Stimulated activated CD8-positive, alpha-beta memory T cell treated with anti-CD3 and anti-CD28 coated beads, Interleukin-15, amount 100 ng/mL, for 48 hours (primary cell): ENCODE data around the gene TSACC.
A peak's percentile ranks its signal among the peaks of the same experiment; 100 is the strongest.

Experiments used
- DNase-seq, 2 donors: peaks; one replicate each; pipeline ENCODE4 v3.0.0-alpha.2; 2020; ENCODE audit warnings: low read depth in 2 of 2

Gene TSACC

DNA sequence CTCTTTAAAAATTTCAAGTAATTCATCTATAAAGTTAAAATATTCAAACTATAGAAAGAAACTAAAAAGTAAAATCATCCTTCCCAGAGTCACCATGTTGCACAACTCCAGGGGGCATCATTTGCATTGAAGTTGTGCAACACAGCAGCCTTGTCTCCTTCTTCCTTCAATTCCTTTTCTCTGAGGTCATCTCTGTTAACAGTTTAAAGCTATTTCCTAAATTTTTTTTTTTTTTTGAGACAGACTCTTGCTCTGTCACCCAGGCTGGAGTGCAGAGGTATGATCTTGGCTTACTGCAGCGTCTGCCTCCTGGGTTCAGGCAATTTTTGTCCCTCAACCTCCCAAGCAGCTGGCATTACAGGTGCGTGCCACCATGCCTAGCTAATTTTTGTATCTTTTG lies 37.8 kb downstream of the TSACC start:
- no peak for DNase-seq

DNA sequence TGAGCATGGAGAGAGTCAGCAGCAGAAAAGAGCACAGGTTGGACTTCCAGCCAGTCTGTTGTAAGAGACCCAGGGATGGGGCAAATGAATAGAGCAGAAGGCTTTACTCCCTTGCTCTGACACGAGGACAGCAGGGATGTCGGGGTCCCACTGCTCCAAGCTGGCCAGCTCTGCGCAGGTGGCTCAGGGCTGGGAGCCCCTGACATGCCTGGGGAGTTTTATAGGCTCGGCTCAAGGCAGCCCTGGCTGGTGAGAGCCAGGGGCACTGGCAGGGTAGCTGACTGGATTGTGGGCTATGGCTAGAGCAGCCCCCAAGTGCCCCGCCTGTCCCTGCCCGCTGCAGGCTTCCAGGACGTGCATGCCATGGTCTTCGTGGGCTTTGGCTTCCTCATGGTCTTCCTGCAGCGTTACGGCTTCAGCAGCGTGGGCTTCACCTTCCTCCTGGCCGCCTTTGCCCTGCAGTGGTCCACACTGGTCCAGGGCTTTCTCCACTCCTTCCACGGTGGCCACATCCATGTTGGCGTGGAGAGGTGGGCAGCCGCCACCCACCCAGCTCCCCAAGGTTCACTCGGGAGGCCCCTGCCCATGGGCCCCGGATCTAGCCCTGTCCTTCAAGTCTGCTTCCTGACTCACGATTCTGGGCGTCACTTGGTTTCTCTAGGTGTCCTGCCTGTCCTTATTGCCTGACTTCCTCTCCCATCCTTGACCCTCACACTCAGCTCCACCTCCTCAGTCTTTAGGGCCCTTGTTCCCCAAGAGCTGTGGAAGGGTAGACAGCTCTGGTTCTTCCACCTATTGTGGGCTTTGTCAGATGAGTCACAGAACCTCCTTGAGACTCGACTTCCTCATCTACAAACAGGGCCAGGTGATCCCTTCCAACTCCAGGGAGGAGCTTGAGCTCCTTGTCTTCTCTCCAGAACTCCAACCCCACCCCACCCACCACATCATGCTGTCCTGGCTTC lies 38.9 kb downstream of the TSACC start:
- DNase-seq: no peak

DNA sequence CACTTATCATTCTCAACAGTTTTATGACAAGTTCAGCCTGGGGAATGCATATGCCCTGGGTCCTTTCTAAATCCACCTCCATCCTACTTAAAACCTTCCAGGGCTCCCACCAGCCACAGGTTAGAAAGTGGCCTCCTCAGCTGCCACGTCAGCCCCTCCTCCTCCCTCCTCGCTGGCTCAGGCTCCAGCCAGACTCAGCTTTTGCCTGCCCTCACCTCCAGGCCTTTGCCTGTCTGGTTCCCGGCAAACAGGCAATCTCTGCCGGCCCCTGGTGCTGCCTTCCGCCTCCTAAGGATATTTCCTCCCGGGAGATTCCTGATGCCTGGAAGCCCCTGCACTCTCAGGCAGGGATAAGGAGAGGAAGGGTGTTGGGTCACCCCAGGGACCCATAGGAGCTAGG lies 40.2 kb downstream of the TSACC start:
- no peak for DNase-seq

DNA sequence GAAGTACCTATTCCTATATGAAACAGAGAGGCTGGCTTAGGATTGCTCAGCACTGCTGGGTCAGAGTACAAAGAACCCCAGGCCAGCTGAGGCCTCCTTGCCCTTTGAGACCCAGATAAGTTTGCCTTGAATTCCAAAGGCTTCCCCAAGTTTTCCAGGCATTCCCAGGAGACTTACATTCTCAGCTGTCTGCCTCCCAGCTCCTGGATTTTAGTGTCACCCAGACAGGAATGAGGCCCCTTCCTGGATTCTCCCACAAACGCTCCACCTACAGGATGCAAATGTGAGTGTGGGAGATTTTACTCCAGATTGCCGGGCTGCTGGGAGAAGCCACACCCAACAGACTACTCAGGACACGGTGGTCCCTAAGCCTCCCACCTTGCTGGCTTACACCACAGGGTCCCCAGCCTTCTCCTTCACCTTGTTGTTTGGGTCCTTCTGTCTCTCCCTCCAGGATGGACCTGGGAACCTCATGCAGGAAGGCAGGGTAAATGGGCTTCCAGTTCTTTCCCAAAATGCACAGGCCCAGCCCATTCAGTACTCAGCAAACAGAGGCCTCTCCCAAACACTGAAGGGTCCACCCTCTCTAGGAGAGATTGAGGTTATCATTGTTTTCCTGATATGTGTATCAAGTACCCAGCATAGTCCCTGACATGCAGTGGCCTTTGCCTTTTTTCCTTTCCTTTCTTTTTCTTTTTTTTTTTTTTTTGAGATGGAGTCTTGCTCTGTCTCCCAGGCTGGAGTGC lies 41.3 kb downstream of the TSACC start:
- no peak for DNase-seq

DNA sequence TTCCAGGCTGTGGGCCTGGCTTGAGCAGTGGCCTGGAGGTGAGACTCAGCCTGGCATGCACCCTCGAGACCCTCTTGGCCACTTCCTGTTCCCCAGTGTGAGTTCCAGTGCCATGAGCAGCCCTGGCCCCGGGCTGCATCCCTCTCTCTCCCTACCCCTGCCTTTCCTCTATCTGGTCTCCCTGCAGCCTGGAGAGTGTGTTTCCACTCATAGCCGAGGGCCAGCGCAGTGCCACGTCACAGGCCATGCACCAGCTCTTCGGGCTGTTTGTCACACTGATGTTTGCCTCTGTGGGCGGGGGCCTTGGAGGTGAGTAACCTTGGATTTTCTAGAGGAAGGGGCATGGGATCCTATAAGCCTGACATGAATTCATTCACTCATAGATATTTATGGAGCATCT lies 44.2 kb downstream of the TSACC start:
- no peak for DNase-seq

DNA sequence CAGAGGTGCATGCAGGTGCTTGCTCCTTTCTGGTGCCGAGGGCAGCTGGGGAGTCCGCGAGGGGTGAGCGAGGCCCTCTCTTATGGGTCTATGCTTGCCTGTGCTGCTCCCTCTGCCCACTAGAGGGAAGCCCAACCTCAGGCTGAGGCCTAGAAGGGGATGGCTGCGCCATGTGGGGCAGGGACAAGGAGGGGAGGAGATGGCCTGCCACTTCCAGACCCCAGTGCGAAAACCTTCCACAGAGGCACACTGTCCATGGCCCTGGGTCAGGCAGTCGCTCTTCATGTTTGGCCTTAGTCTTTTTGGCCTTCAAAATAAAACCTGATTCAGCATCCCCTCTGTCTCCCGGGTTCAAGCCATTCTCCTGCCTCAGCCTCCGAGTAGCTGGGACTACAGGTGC lies 44.7 kb downstream of the TSACC start:
- DNase-seq: peak; percentile 40 to 45

DNA sequence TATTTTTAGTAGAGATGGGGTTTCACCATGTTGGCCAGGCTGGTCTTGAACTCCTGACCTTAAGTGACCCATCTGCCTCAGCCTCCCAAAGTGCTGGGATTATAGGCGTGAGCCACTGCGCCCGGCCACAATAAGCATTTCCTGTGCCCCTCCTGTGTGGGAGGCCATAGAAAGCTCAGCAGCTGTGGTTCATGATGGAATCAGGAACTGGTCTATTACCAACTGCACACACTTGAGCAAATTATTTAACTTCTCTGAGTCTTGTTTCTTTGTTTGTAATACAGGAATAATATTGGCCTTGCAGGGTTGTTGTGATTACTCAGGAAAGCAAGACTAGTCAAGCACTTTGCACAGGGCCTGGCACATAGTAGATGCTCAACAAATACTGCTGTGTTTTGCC lies 45.7 kb downstream of the TSACC start:
- DNase-seq: no peak

DNA sequence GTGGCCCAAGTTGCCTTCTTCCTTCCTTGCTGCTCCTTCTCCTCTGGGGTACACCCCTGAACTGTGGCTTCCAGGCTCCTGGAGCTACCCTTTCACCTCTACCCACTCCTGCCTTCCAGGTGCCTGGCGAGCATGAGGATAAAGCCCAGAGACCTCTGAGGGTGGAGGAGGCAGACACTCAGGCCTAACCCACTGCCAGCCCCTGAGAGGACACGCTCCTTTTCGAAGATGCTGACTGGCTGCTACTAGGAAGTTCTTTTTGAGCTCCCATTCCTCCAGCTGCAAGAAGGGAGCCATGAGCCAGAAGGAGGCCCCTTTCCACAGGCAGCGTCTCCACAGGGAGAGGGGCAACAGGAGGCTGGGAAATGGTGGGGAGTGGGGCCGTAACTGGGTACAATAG lies 46.3 kb downstream of the TSACC start:
- no peak for DNase-seq

DNA sequence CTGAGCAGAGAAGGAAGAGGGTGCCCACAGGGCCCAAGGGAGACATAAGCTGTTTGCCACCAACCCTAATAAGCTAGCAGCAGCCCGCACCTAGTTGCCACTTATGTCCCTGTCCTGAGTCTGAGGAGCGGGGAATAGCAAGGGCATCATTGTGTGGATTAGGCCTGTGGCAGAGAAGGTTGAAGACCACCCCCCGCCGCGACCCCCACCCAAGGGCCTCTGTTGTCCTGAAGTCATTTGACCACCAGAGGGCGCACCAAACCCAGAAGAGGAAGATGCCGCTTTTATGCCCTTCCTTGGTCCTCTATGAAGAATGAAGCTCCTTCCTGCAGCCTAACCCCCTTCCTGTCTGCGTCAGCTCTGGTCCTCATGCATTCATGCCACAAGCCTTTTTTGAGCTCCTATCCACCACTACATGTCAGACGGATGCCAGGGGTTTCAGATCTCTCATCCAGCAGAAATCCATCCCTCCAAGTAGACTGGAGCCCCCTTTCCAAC lies 47.3 kb downstream of the TSACC start:
- DNase-seq: peak; percentile 42 to 44

DNA sequence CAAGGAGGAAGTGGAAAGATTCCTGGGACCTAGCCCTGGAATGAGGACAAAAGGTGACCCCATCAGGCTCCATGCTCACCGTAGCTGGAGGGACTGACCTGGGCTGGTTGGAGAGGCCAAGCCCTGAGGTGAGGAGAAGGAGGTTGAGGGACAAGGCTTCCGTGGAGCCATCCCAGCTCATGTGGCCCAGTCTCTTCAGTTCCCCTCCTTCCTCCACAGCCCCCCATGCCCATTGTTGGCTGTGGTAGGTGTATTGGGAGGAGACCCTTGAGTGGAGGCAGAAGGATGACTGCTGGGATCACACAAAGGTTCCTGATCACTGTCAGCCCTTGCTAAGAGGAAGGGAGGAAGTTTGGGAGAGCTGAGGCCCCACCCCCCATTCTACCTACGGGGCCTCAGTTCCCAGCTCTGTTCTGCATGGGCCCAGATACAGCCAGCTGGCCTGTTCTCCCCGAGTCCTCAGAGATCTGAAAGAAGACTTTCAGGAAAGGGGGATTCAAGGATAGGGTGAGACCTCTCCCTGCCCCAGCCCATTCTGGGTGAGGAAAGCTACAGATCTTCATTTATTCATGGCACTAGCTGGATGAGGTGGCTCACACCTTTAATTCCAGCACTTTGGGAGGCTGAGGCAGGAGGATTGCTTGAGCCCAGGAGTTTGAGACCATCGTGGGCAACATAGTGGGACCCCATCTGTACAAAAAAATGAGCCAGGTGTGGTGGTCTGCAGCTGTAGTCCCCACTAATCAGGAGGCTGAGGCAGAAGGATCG lies 48.0 kb downstream of the TSACC start:
- DNase-seq: no peak

DNA sequence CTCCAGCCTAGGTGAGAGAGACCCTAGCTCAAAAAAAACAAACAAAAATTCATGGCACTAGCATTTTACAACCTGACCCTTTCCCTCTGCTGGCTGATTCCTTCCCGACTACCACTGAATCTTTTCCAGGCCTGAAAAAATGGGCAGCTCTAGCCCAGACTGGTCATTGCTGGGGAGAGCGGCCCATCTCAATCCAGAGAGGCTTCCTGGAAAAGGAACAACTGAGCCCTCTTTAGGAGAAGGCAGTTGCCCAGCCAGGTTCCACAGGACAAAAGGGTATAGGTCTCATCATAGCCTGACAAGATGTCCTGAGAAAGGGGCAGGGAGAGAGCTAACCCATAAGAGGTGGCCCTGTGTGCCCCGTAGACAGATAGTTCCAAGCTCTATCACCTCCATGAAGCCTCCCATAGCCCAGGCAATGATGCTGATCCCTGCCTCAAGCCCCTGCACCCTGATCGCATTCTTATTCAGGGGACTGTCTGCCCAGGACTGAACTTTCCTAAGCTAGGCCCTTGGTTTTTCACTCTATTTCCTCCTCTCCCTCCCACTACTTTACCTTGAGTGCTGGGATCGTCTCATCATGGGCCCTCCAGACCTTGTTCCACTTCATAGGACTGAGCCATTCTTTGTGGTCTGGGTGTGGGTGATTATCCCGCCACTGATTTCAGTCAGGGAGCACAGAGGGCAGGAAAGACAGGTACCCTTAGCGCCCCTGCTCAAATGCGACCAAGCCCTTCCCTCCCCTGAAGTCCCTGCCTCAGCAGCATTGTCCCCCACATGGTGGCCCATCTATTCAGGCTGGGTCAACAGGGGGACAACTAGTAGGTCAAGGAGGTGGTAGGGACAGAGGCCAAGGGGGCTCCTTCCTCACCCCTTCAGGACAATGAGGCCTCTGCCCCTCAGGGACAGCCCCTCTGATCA lies 48.9 kb downstream of the TSACC start:
- DNase-seq: no peak

DNA sequence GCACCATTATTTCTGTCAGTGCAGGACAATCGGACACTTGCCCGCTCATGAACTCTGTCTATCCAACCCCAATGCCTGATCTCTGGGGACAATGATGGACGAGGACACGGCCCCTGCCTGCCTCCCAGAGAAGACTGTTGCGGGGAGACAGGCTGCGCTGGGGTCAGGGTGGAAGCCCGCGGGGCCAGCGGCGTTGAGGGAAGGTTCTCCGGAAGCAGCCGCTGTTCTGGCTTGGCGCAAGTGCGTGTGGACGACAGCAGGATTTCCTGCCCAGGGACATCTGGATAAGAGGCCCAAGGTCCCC lies 49.5 kb downstream of the TSACC start:
- no peak for DNase-seq

DNA sequence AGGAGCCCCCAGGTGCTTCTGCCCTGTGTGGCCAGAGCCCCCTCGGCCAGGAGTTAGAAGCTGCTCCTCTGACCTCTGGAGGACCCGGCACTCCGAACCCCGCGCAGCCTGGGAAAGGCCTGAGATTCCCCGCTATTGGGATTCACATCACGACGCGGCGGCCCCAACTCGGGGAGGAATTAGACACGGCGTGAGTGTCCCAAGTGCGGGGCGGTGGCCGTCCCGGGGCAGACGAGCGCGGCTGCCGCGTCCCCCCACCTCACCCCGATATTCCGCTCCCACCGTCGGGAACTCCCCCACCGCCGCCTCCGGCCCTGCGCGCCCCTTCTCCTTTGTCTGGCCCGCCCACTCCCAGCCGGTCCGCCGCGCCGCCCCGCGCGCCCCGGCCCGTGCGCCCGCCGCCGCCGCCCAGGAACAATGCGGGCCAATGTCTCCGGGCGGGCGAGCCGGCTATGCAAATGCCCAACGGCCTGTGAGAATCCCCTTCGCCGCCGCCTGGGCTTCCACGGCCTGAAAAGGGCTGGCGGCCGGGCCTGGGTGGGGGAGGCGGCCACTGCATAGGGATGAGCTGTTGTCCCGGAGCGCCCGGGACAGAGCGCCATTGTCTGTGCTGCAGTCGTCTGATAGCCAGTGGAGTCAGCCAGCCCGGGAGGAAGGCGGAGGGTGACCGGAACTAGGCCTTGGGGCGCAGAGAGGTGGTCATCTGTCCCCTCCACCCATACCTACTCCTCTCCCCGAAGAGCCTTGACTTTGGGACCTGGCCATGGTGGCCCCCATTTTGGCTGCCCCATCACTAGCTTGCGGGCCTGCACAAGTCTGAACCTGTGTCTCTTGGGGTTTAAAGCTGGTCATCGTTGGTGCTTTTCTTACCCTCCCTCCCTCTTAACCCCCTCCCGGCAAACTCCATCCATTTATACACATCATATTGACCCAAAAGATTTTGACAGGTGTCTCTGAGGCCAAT lies 50.1 kb downstream of the TSACC start:
- DNase-seq: no peak

DNA sequence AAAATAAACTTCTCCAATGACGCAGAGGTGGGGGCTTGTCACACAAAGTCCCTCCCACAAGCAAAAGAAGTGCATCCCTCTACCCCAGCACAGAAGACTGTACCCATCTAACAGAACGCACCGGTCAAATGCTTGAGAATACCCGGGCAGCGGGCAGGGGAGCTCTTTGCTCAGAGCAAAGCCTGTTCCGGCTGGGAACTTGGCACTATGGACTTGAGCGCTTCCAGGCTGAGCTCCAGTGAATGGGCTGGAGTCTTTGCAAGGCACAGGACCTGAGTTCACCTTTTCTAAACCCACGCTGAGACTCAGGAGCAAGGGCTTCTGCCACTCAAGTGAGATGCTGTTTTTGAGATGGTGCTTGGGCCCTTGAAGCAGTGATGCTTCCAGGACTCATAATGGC lies 51.0 kb downstream of the TSACC start:
- DNase-seq: no peak

DNA sequence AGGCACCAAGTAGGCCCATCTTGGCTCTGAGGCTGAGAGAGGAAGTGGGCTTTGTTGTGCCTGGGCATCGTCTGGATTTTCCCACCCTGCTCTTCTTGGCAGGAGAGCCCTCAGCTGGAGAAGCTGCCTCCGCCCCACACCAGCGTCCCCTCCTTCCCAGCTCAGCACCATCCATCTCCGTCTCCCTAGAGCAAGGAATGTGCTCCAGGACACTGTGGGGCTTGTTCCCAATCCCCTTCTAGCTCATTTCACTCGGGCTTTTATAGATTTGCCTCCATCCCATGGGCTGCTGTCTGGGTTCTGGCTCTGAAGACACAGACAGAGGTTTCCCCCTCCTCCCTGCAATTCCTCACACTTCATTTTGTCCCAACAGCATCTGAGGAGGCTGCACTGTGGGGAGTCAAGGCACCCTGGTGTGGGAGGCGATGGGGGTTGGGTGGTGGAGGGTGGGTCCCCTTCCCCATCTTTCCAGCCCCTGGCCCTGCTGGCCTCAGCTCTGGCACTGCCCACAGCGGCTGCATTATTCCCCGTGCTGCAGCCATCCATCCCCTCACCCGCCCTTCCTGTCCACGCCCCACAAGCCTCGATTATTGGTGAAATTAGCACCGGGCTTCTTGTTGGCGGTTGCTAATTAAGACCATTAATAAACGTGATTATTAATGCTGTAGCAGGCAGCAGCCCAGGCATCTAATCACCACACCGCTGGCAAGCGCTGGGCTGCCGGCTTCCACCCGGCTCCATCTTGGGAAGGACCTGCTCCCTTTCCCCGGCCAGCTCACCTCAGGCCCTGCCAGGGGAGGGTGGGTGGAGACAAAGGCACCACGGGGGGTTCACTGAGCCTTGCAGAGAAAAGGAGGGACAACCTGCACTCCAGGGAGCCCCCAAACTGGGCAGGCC lies 52.4 kb downstream of the TSACC start:
- no peak for DNase-seq

DNA sequence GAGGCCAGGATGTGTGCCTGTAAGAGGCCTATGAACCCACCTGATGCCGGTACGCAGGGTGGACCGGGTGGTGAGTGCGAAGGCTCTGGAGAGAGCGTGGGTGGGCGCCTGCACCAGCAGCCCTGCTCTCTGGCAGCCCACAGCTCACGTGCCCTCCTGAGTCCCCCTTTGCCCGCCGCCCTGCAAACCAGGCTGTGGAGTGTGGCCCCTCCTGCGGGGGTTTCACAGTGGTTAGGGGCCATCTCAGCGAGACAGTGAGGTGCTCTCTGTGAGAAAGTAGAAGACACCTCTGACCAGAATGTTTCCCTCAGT lies 53.0 kb downstream of the TSACC start:
- DNase-seq: no peak

DNA sequence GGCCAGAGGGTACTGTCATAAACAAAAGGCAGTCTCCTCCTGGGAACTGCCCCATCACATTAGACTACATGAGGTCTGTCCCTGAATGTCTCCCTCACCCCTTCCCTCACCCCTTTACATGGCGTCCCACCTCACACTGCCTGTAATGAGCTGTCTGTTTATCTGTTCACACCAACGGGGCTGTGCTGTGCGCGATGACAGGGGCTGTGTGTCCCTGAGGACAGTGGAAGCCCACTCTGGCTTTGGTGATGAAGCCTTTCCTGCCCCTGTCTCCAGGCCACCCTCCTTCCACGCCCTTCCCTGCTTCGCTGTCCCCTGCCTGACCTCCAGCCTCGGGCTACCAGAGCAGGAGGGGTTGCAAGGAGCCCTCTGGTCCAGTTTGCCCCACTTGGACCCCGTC lies 53.4 kb downstream of the TSACC start:
- no peak for DNase-seq

DNA sequence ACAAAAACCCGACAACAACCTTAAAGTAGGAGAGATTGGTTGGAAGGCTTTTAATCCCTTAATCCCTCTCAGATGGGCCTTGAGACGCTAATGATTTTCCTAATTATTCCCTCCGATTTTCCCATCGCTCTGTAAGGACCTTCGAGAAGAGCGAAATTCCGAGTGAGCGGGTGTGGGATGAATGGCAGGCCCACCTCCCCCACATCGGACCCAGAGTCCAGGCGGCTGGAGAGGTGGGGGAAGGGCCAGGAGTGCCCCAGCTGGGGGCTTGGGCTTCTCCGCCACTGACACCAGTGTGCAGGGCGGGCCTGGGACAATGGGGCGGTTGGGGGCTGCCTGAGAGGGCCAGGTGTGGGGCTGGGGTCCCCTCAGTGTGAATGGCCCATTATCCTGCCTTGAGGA lies 54.1 kb downstream of the TSACC start:
- no peak for DNase-seq

DNA sequence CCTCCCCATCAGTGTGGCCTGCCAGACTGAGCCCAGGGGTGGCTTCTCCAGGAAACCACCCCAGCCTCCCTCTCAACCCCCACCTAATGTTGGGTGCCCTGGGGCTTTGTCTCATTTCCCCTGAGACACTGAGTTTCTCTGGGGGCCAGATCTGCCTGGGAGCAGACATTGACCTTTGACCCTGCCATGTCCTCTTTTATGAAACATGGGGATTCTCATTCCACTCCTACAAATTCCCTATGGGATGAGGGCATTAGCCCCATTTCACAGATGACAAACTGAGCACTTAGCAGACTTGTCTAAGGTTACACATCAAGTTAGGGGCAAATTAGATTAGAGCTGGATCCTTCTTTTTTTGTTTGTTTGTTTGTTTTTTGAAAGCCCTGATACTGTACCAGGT lies 54.8 kb downstream of the TSACC start:
- DNase-seq: no peak
